ENCODE results near the gene OGDH. TPM values are rescaled to one million over a fixed set of nuclear protein-coding genes. Genes with fewer than 3 reads are reported as not detected.

OGDH gene
- total RNA-seq, 1 donor from 2014 or later = 73.7 TPM

GRCh38 chr7:44616545-44616944, 10.1 kb downstream of the OGDH start:
- peaks cover 6% of the 10 kb centered on the region for H3K36me3 Mint-ChIP-seq (ENCODE audit: low read depth, unreplicated experiment)
- no peak overlapping the region for H3K9ac ChIP-seq (ENCODE audit: low read length)

GRCh38 chr7:44617225-44617890, 10.9 kb downstream of the OGDH start:
- Mint-ChIP-seq H3K9me3 (ENCODE audit: unreplicated experiment) (no peaks in the 10 kb centered on the region), H3K27ac (ENCODE audit: unreplicated experiment) (peak overlapping the region; percentile 85), H3K4me3 (ENCODE audit: unreplicated experiment) (peak overlapping the region; percentile 8), H3K4me1 (ENCODE audit: low read depth, unreplicated experiment) (peaks cover 54% of the 10 kb centered on the region), H3K36me3 (ENCODE audit: low read depth, unreplicated experiment) (peaks cover 8% of the 10 kb centered on the region), H3K27me3 (ENCODE audit: low read depth, unreplicated experiment) (no peaks in the 10 kb centered on the region)
- FAIRE-seq (no peak), DNase-seq (ENCODE audit: low read depth) (peak; percentile 70)
- H3K27ac ChIP-seq (ENCODE audit: low read depth, low read length) = peak overlapping the region; percentile 74
- H3K27me3 ChIP-seq (ENCODE audit: insufficient read depth, low read length) = no peaks in the 10 kb centered on the region
- no peak for TF ChIP-seq EZH2 (IDR thresholded peaks at IDR 0.05; ENCODE audit: insufficient read depth, low read length)
- TF ChIP-seq CTCF (IDR thresholded peaks at IDR 0.05; ENCODE audit: insufficient read depth, low read depth, low read length) = no peak
- peak overlapping the region; percentile 45 for H3K9ac ChIP-seq (ENCODE audit: low read length)
- H3K4me1 ChIP-seq (ENCODE audit: insufficient read depth, low read length) = peaks cover 9% of the 10 kb centered on the region
- H3K9me3 ChIP-seq (ENCODE audit: insufficient read depth, low read depth, low read length) = no peaks in the 10 kb centered on the region
- H2AFZ ChIP-seq (ENCODE audit: low read depth, low read length) = no peak overlapping the region
- no peaks in the 10 kb centered on the region for H3K36me3 ChIP-seq (ENCODE audit: insufficient read depth, low read length)
- H3K4me3 ChIP-seq (ENCODE audit: insufficient read depth, low read depth, low read length) = no peak overlapping the region
- H3K4me2 ChIP-seq (ENCODE audit: low read length) = peak overlapping the region; percentile 51
- peaks cover 98% of the 10 kb centered on the region for H3K79me2 ChIP-seq (ENCODE audit: insufficient read depth, low read length)
- peaks cover 55% of the 10 kb centered on the region for H4K20me1 ChIP-seq (ENCODE audit: insufficient read depth, low read length)

More at GRCh38 chr7:44616545-44616944, 10.1 kb downstream of the OGDH start:
- Histone ChIP-seq H2AFZ (ENCODE audit: low read depth, low read length) (no peak overlapping the region), H3K27me3 (ENCODE audit: insufficient read depth, low read length) (no peaks in the 10 kb centered on the region), H3K9me3 (ENCODE audit: insufficient read depth, low read depth, low read length) (no peaks in the 10 kb centered on the region), H3K27ac (ENCODE audit: low read depth, low read length) (no peak overlapping the region), H3K4me2 (ENCODE audit: low read length) (no peak overlapping the region), H3K79me2 (ENCODE audit: insufficient read depth, low read length) (peaks cover 98% of the 10 kb centered on the region), H4K20me1 (ENCODE audit: insufficient read depth, low read length) (peaks cover 48% of the 10 kb centered on the region), H3K4me3 (ENCODE audit: insufficient read depth, low read depth, low read length) (no peak overlapping the region), H3K36me3 (ENCODE audit: insufficient read depth, low read length) (no peaks in the 10 kb centered on the region), H3K4me1 (ENCODE audit: insufficient read depth, low read length) (peaks cover 9% of the 10 kb centered on the region)
- Mint-ChIP-seq H3K4me1 (ENCODE audit: low read depth, unreplicated experiment) (peaks cover 49% of the 10 kb centered on the region), H3K4me3 (ENCODE audit: unreplicated experiment) (no peak overlapping the region), H3K27ac (ENCODE audit: unreplicated experiment) (no peak overlapping the region), H3K9me3 (ENCODE audit: unreplicated experiment) (no peaks in the 10 kb centered on the region), H3K27me3 (ENCODE audit: low read depth, unreplicated experiment) (no peaks in the 10 kb centered on the region)
- no peak for DNase-seq (ENCODE audit: low read depth)
- FAIRE-seq = no peak
- TF ChIP-seq EZH2 (IDR thresholded peaks at IDR 0.05; ENCODE audit: insufficient read depth, low read length) (no peak), CTCF (IDR thresholded peaks at IDR 0.05; ENCODE audit: insufficient read depth, low read depth, low read length) (no peak)

- H3K4me1 ChIP-seq (ENCODE audit: insufficient read depth, low read length) = peaks cover 14% of the 10 kb centered on the region
- H3K36me3 ChIP-seq (ENCODE audit: insufficient read depth, low read length) = no peaks in the 10 kb centered on the region
- FAIRE-seq (no peak), DNase-seq (ENCODE audit: low read depth) (no peak)
- H4K20me1 ChIP-seq (ENCODE audit: insufficient read depth, low read length) = peaks cover 62% of the 10 kb centered on the region
- H3K4me3 Mint-ChIP-seq (ENCODE audit: unreplicated experiment) = peak overlapping the region; percentile 62
- no peak overlapping the region for H2AFZ ChIP-seq (ENCODE audit: low read depth, low read length)
- no peaks in the 10 kb centered on the region for H3K27me3 ChIP-seq (ENCODE audit: insufficient read depth, low read length)
- H3K36me3 Mint-ChIP-seq (ENCODE audit: low read depth, unreplicated experiment) = peaks cover 8% of the 10 kb centered on the region
- peak overlapping the region; percentile 85 for H3K27ac Mint-ChIP-seq (ENCODE audit: unreplicated experiment)
- peak overlapping the region; percentile 74 for H3K27ac ChIP-seq (ENCODE audit: low read depth, low read length)
- TF ChIP-seq EZH2 (IDR thresholded peaks at IDR 0.05; ENCODE audit: insufficient read depth, low read length) = no peak
- TF ChIP-seq CTCF (IDR thresholded peaks at IDR 0.05; ENCODE audit: insufficient read depth, low read depth, low read length) = no peak
- H3K9me3 ChIP-seq (ENCODE audit: insufficient read depth, low read depth, low read length) = no peaks in the 10 kb centered on the region
- peak overlapping the region; percentile 45 for H3K9ac ChIP-seq (ENCODE audit: low read length)
- H3K27me3 Mint-ChIP-seq (ENCODE audit: low read depth, unreplicated experiment) = no peaks in the 10 kb centered on the region
- no peak overlapping the region for H3K4me3 ChIP-seq (ENCODE audit: insufficient read depth, low read depth, low read length)
- H3K79me2 ChIP-seq (ENCODE audit: insufficient read depth, low read length) = peaks cover 98% of the 10 kb centered on the region
- H3K4me2 ChIP-seq (ENCODE audit: low read length) = peak overlapping the region; percentile 51
- no peaks in the 10 kb centered on the region for H3K9me3 Mint-ChIP-seq (ENCODE audit: unreplicated experiment)
- H3K4me1 Mint-ChIP-seq (ENCODE audit: low read depth, unreplicated experiment) = peaks cover 60% of the 10 kb centered on the region
These were observed 11.6 kb downstream of the OGDH start for GRCh38 chr7:44618045-44618444.
